ENCODE measurements around the gene TTLL6.

Gene TTLL6

DNA sequence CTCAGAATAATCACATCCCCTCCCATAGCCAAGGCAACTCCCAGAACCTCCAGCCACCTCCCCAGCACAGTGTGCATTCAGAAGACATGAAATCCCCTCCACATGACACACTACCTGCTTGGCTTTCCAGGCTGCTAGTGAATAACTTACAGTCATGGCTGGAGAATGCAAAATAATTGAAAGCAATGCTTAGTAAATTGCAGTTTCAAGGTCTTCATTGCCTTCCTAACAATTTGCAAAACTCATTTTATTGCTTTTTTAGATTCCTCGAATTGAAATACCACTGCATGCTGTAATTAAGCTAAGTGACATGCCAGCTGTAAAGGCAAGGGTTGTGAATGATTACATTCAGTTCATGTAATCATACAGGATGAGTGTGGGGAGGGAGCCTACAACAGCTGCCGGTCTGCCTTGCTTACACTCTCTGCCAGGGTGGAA lies 59.5 kb downstream of the TTLL6 start:
- H3K4me3 ChIP-seq (ENCODE audit: low read length): no peak overlapping the region
- TF ChIP-seq, protein P1, sequence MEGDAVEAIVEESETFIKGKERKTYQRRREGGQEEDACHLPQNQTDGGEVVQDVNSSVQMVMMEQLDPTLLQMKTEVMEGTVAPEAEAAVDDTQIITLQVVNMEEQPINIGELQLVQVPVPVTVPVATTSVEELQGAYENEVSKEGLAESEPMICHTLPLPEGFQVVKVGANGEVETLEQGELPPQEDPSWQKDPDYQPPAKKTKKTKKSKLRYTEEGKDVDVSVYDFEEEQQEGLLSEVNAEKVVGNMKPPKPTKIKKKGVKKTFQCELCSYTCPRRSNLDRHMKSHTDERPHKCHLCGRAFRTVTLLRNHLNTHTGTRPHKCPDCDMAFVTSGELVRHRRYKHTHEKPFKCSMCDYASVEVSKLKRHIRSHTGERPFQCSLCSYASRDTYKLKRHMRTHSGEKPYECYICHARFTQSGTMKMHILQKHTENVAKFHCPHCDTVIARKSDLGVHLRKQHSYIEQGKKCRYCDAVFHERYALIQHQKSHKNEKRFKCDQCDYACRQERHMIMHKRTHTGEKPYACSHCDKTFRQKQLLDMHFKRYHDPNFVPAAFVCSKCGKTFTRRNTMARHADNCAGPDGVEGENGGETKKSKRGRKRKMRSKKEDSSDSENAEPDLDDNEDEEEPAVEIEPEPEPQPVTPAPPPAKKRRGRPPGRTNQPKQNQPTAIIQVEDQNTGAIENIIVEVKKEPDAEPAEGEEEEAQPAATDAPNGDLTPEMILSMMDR (IDR thresholded peaks at IDR 0.05; ENCODE audit: low read depth, low read length): no peak
- no peak for TF ChIP-seq EZH2phosphoT487 (IDR thresholded peaks at IDR 0.05; ENCODE audit: low read depth)
- no peaks in the 10 kb centered on the region for H3K9me3 ChIP-seq (ENCODE audit: insufficient read depth, low read length)
- peaks cover 4% of the 10 kb centered on the region; the same call in 1 of the 2 replicates for H3K27me3 ChIP-seq (ENCODE audit: low read depth, low read length)
- H2AFZ ChIP-seq (ENCODE audit: low read depth, low read length): peak overlapping the region; percentile 78; the same call in 1 of the 2 replicates
- H4K20me1 ChIP-seq (ENCODE audit: insufficient read depth, low read length): no peaks in the 10 kb centered on the region
- H3K9ac ChIP-seq (ENCODE audit: low read length): no peak overlapping the region
- no peaks in the 10 kb centered on the region for H3K36me3 ChIP-seq (replicated peaks; ENCODE audit: low read depth, low read length)
- H3K4me1 ChIP-seq (ENCODE audit: low read length): peaks cover 17% of the 10 kb centered on the region
- H3K4me2 ChIP-seq (ENCODE audit: low read length): peak overlapping the region; percentile 63; the same call in 1 of the 2 replicates
- H3K79me2 ChIP-seq (ENCODE audit: low read length): no peaks in the 10 kb centered on the region
- H3K27ac ChIP-seq (ENCODE audit: low read length): no peak overlapping the region

DNA sequence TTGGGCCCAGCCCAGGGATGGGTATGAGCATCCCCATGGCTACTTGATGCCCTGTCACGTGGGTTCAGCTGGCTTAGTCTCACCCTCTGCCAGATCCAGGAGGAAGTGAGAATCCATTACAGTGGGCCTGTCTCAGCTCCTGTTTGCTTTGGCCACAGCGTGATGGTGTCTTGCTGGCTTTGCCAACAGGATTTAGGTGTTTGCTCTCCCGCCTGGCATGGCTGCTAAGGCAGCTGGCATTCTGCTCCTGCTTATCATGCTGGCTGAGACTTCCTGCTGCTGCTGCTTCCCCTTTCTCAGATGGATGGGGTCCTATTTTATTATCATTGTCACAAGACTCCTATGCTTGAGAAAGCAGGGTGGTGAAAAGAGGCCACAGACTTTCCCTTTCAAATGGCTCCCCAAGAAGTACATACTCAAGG lies 60.2 kb downstream of the TTLL6 start:
- Histone ChIP-seq H2AFZ (ENCODE audit: low read depth, low read length) (peak overlapping the region; percentile 78), H4K20me1 (ENCODE audit: insufficient read depth, low read length) (no peaks in the 10 kb centered on the region), H3K27me3 (ENCODE audit: low read depth, low read length) (0 out of 2 replicates have a peak, but pooled peaks cover 2% of the 10 kb centered on the region)

DNA sequence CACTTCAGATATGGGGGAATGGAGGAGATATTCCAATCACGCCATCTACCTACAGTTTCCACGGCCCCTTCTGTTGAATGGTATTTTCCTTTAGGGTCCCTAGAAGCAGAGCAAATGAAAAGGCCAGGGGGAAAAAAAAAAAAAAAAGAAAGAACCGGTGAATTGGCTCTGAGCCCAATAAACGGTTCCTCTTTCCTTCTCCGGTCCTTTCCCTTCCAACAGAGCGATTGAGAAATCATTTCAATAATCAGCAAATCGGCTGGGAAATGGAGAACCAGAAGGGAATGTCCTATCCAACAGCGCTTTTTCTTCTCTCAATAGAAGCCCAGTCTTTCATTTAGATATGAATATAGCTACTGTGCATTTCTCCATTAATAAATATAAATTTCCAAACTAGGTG lies 61.7 kb downstream of the TTLL6 start:
- no peak overlapping the region for H3K4me2 ChIP-seq (ENCODE audit: low read length)
- H3K9me3 ChIP-seq (ENCODE audit: insufficient read depth, low read length): no peaks in the 10 kb centered on the region
- H3K79me2 ChIP-seq (ENCODE audit: low read length): no peaks in the 10 kb centered on the region
- no peak overlapping the region for H3K4me3 ChIP-seq (ENCODE audit: low read length)
- H3K4me1 ChIP-seq (ENCODE audit: low read length): peaks cover 17% of the 10 kb centered on the region
- TF ChIP-seq EZH2phosphoT487 (IDR thresholded peaks at IDR 0.05; ENCODE audit: low read depth): no peak
- TF ChIP-seq, protein P1 (IDR thresholded peaks at IDR 0.05; ENCODE audit: low read depth, low read length): no peak
- H3K27me3 ChIP-seq (ENCODE audit: low read depth, low read length): peaks cover 7% of the 10 kb centered on the region; the same call in 1 of the 2 replicates
- H2AFZ ChIP-seq (ENCODE audit: low read depth, low read length): no peak overlapping the region
- no peaks in the 10 kb centered on the region for H3K36me3 ChIP-seq (replicated peaks; ENCODE audit: low read depth, low read length)
- no peak overlapping the region for H3K9ac ChIP-seq (ENCODE audit: low read length)
- no peaks in the 10 kb centered on the region for H4K20me1 ChIP-seq (ENCODE audit: insufficient read depth, low read length)
- no peak overlapping the region for H3K27ac ChIP-seq (ENCODE audit: low read length)

More for the DNA sequence above, 60.2 kb downstream of the TTLL6 start:
- Histone ChIP-seq H3K4me3 (ENCODE audit: low read length) (no peak overlapping the region), H3K4me2 (ENCODE audit: low read length) (peak overlapping the region; percentile 63), H3K79me2 (ENCODE audit: low read length) (no peaks in the 10 kb centered on the region), H3K4me1 (ENCODE audit: low read length) (peaks cover 17% of the 10 kb centered on the region), H3K9ac (ENCODE audit: low read length) (0 out of 2 replicates have a peak overlapping the region, but pooled peaks have one; percentile 7), H3K36me3 (replicated peaks; ENCODE audit: low read depth, low read length) (no peaks in the 10 kb centered on the region), H3K27ac (ENCODE audit: low read length) (no peak overlapping the region), H3K9me3 (ENCODE audit: insufficient read depth, low read length) (no peaks in the 10 kb centered on the region)
- TF ChIP-seq EZH2phosphoT487 (IDR thresholded peaks at IDR 0.05; ENCODE audit: low read depth): no peak
- TF ChIP-seq, protein P1 (IDR thresholded peaks at IDR 0.05; ENCODE audit: low read depth, low read length): no peak

DNA sequence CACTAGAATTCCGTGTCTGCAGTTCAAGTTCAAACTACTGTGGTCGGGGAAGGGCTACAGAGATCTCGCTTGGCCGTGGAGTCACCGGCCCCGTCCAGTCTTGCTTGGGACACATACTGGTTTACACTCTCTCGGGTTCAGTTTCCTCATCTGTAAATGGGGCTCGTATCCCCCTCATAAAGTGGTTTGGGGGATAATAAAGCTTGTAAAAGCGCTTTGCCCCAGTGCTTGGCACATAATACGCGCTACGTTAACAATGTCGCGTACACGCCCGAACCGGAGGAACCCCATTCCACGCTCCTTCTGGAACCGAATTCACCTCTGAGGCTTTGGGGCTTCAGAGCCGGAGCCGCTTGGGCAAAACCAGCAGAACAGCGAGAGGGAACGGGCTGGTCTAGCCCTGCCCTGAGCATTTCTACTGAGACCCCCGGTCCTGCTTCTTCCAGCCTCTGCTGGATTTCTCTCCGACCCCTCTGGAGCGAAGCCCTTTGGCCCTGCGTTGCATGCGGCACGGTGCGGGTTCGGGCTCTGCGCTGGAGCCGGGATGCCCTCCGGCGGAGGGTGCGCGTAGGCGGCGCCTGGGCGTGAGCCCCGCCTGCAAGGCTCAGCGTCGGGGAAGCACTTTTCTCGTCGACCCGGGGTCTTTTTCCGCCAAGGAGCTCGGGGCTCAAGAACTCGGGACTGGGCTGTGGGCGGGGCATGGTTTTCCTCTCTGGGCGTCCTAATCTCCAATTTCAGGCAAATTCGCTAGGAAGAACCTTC lies 62.3 kb downstream of the TTLL6 start:
- no peak overlapping the region for H3K4me2 ChIP-seq (ENCODE audit: low read length)
- H2AFZ ChIP-seq (ENCODE audit: low read depth, low read length): no peak overlapping the region
- TF ChIP-seq EZH2phosphoT487 (IDR thresholded peaks at IDR 0.05; ENCODE audit: low read depth): no peak
- H3K4me3 ChIP-seq (ENCODE audit: low read length): no peak overlapping the region
- H4K20me1 ChIP-seq (ENCODE audit: insufficient read depth, low read length): no peaks in the 10 kb centered on the region
- H3K9me3 ChIP-seq (ENCODE audit: insufficient read depth, low read length): no peaks in the 10 kb centered on the region
- no peaks in the 10 kb centered on the region for H3K79me2 ChIP-seq (ENCODE audit: low read length)
- peaks cover 7% of the 10 kb centered on the region; the same call in 1 of the 2 replicates for H3K27me3 ChIP-seq (ENCODE audit: low read depth, low read length)
- no peak overlapping the region for H3K9ac ChIP-seq (ENCODE audit: low read length)
- no peak overlapping the region for H3K27ac ChIP-seq (ENCODE audit: low read length)
- peaks cover 17% of the 10 kb centered on the region for H3K4me1 ChIP-seq (ENCODE audit: low read length)
- no peaks in the 10 kb centered on the region for H3K36me3 ChIP-seq (replicated peaks; ENCODE audit: low read depth, low read length)

Measured in OCI-LY3 (cell line).